Muscle layer of duodenum (tissue), 2 donors: ENCODE results near the gene PPCDC.

Experiments used
- H3K27ac ChIP-seq: one replicate; pipeline ENCODE4 v1.7.0; 2013; ENCODE audit warnings: mild to moderate bottlenecking, low read length
- H3K27me3 ChIP-seq: one replicate; pipeline ENCODE4 v1.7.0; 2013; ENCODE audit warnings: low read depth, mild to moderate bottlenecking, control low read depth, low read length
- H3K36me3 ChIP-seq, 2 donors: one replicate each; pipeline ENCODE4 v1.7.0; 2013; ENCODE audit warnings: low read length in 2 of 2, control low read depth in 1 of 2, mild to moderate bottlenecking in 1 of 2; ENCODE audit not compliant: insufficient read depth in 2 of 2, control insufficient read depth in 1 of 2
- H3K4me1 ChIP-seq, 2 donors: one replicate each; pipeline ENCODE4 v1.7.0; 2013; ENCODE audit warnings: low read length in 2 of 2, mild to moderate bottlenecking in 2 of 2, control low read depth in 1 of 2, moderate library complexity in 1 of 2; ENCODE audit not compliant: insufficient read depth in 2 of 2, control insufficient read depth in 1 of 2
- H3K4me3 ChIP-seq, 2 donors: one replicate each; pipeline ENCODE4 v1.7.0; 2013; ENCODE audit warnings: low read length in 2 of 2, low read depth in 1 of 2, mild to moderate bottlenecking in 1 of 2
- H3K9me3 ChIP-seq, 2 donors: one replicate each; pipeline ENCODE4 v1.7.0; 2013; ENCODE audit warnings: low read length in 2 of 2, control low read depth in 1 of 2, mild to moderate bottlenecking in 1 of 2; ENCODE audit not compliant: control insufficient read depth in 1 of 2
- donor health status: healthy.

PPCDC gene

DNA sequence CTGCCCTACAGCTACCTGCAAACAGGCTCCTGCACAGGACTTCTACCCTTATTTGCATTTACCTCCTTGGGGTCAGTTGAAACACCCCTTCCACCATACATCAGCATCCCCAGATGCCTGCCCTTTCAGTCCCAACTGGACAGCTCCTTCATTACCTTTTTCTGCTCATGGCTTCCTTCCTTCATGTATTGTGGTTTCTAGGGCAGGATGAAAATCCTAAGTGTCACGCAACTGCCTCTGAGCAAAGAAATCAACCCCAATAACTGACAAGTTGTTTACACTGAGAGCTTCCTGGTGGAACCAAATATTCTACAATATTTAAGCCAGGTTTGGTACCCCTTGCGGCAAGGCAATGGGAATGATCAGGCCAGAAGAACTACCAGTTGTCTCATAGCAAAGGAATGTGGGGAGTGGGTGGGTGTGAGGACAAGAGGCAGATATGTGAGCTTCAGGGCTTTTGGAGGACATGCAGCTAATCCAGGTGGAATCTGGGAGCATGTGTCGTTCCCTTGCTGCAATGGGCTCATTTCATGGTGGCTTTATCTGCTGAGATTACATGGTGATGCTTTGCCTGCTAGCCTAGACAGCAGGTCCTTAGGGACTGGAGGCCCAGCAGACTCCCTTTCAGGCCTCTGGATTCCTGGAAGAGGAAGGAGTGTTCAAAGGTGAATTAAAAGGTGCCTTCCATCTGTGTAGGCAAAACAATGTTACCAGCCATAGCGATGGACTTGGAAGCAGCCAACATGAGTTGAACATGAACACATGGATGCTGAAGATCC lies 34.9 kb downstream of the PPCDC start:
- H3K4me3 ChIP-seq = no peak overlapping the region
- H3K4me1 ChIP-seq = no peaks in the 10 kb centered on the region
- no peaks in the 10 kb centered on the region for H3K27me3 ChIP-seq
- H3K27ac ChIP-seq = no peak overlapping the region
- peaks cover 0 to 3% of the 10 kb centered on the region in 2 donors for H3K36me3 ChIP-seq
- H3K9me3 ChIP-seq = no peaks in the 10 kb centered on the region

DNA sequence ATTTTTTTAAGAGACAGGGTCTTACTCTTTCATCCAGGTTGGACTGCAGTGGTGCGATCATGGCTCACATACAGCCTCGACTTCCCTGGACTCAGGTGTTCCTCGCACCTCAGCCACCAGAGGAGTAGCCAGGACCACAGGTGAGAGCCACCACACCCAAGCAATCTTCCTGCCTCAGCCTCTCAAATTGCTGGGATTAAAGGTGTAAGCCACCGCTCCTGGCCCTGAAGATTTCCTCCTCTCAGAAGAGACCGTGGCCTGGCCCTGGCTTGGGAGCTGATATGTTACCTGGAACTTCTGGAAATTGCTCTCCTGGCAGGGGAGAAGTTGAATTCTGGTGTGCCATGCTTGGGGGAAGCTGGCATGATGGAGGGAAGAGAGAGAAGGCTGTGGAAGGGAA lies 36.2 kb downstream of the PPCDC start:
- no peaks in the 10 kb centered on the region for H3K9me3 ChIP-seq
- H3K36me3 ChIP-seq = peaks cover 0 to 3% of the 10 kb centered on the region in 2 donors
- H3K4me1 ChIP-seq = no peaks in the 10 kb centered on the region
- no peak overlapping the region for H3K27ac ChIP-seq
- no peak overlapping the region for H3K4me3 ChIP-seq
- no peaks in the 10 kb centered on the region for H3K27me3 ChIP-seq

DNA sequence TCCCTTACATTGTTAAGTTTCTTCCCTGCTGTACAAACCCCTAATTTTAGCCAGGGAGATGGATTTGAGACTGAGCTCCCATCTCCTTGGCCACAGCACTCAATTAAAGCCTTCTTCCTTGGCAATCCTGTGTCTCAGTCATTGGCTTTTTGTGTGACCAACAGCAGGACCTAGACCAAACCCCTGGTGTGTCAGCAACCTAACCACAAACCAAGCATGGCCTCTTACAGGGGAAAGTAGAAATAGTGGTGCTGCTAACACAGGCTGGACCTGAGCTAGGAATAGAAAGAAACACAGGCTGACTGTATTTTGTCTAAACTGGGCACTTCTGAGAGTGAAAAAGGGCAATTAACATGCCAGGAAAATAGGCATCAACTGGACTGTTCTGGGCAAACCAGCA lies 37.9 kb downstream of the PPCDC start:
- Histone ChIP-seq H3K36me3 (peaks cover 0 to 3% of the 10 kb centered on the region in 2 donors), H3K9me3 (no peaks in the 10 kb centered on the region), H3K27me3 (no peaks in the 10 kb centered on the region), H3K4me1 (peaks cover 0 to 4% of the 10 kb centered on the region in 2 donors), H3K4me3 (no peak overlapping the region), H3K27ac (no peak overlapping the region)

DNA sequence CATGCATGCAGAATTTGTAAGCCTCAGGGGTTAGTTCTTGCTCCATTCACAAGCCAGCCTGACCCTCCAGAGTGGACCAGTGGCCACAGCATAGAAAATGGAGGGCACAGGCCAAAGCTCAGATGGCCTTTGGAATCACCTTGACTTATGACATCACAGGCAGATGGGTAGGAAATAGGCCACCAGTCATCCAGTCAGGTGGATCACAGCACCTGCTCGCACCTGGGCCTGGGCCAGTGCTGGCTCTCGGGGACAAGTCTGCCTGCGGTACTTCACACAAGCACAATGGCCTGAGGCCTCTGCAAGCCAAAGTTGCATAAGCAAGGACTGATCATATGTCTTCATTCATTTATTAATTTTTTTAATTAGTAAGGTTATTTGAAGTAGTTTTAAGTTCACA lies 39.3 kb downstream of the PPCDC start:
- H3K27me3 ChIP-seq = no peaks in the 10 kb centered on the region
- H3K4me1 ChIP-seq = peaks cover 0 to 4% of the 10 kb centered on the region in 2 donors
- no peak overlapping the region for H3K4me3 ChIP-seq
- no peak overlapping the region for H3K27ac ChIP-seq
- peaks cover 0 to 3% of the 10 kb centered on the region in 2 donors for H3K36me3 ChIP-seq
- H3K9me3 ChIP-seq = peaks cover 0 to 3% of the 10 kb centered on the region in 2 donors

DNA sequence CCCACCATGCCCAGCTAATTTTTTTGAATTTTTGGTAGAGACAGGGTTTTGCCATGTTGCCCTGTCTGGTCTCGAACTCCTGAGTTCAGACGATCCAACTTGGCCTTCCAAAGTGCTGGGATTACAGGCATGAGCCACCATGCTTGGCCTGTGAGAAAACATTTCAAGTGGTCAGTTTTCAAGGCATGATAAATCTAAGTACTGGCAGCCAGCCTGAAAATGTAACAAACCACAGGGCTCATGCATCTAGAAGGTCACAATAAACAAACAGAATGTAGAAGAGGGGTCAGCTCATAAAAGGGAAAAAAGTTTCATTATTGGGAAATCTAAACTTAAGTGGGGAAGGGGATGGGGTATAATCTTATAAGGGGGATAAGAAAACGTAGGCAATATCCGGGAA lies 39.9 kb downstream of the PPCDC start:
- H3K4me1 ChIP-seq = peaks cover 0 to 4% of the 10 kb centered on the region in 2 donors

DNA sequence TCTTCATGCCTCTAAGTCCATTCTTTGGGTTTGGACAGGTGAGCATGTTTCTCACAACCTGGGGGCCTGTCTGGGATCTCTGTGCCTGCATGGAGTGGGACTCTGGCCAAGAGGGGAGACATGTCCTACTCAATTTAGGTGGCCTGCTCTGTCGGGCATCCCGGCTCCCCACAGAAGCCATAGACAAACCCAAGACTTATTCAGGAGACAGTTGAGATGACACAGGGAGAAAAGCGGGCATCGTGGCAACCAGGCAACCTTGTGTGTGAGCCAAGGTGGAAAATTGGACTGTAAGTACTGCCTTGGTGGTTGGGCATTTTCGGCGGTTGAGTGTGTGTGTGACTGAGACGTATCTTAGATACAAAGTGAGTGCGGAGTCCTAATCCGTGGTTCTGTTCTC lies 40.5 kb downstream of the PPCDC start:
- Histone ChIP-seq H3K9me3 (peaks cover 0 to 3% of the 10 kb centered on the region in 2 donors), H3K4me3 (no peak overlapping the region), H3K27ac (no peak overlapping the region), H3K27me3 (no peaks in the 10 kb centered on the region), H3K36me3 (peaks cover 0 to 3% of the 10 kb centered on the region in 2 donors), H3K4me1 (peaks cover 0 to 4% of the 10 kb centered on the region in 2 donors)

More for the DNA sequence above, 39.9 kb downstream of the PPCDC start:
- Histone ChIP-seq H3K4me3 (no peak overlapping the region), H3K36me3 (peaks cover 0 to 3% of the 10 kb centered on the region in 2 donors), H3K9me3 (peaks cover 0 to 3% of the 10 kb centered on the region in 2 donors), H3K27me3 (no peaks in the 10 kb centered on the region), H3K27ac (no peak overlapping the region)

DNA sequence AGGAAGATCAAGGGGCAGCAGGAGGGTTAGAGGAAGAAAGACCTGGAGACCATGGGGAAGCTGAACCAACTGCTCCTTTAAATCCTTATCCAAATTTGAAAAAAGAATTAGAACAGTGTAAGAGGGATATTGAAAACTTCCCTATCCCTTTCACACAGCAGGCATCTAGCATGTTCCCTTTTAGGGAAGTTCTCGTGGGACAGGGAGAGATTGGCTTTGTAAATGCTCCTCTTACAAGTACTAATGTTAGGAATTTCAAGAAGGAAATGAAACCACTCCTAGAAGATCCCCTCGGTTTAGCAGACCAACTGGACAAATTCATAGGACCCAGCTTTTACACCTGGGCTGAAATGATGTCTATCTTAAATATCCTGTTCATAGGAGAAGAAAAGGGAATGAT lies 41.5 kb downstream of the PPCDC start:
- no peak overlapping the region for H3K27ac ChIP-seq
- H3K27me3 ChIP-seq = no peaks in the 10 kb centered on the region
- peaks cover 0 to 4% of the 10 kb centered on the region in 2 donors for H3K4me1 ChIP-seq
- peaks cover 0 to under 1% of the 10 kb centered on the region in 2 donors for H3K36me3 ChIP-seq
- no peak overlapping the region for H3K4me3 ChIP-seq
- H3K9me3 ChIP-seq = peaks cover 0 to 3% of the 10 kb centered on the region in 2 donors

DNA sequence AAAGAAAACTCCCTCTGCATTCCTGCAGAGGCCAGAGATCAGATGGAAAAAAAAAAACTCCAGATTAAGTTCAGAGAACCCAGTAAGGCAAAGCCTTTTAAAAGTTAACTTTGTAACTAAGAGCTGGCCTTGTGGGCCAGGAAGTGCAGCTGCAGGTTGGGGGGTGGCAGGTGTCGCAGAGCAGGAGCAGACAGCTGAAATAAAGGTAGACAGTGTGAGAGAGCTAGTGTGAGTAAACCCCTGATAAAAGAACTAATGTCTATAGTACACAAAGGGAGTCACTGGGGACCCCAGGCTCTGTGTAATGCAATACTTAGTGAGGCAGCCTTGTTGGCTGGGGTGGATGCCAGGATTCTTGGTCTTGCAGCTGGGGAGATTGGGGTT lies 42.1 kb downstream of the PPCDC start:
- Histone ChIP-seq H3K4me3 (no peak overlapping the region), H3K36me3 (no peaks in the 10 kb centered on the region), H3K9me3 (peaks cover 0 to 3% of the 10 kb centered on the region in 2 donors), H3K4me1 (peaks cover 0 to 4% of the 10 kb centered on the region in 2 donors), H3K27ac (no peak overlapping the region), H3K27me3 (no peaks in the 10 kb centered on the region)

DNA sequence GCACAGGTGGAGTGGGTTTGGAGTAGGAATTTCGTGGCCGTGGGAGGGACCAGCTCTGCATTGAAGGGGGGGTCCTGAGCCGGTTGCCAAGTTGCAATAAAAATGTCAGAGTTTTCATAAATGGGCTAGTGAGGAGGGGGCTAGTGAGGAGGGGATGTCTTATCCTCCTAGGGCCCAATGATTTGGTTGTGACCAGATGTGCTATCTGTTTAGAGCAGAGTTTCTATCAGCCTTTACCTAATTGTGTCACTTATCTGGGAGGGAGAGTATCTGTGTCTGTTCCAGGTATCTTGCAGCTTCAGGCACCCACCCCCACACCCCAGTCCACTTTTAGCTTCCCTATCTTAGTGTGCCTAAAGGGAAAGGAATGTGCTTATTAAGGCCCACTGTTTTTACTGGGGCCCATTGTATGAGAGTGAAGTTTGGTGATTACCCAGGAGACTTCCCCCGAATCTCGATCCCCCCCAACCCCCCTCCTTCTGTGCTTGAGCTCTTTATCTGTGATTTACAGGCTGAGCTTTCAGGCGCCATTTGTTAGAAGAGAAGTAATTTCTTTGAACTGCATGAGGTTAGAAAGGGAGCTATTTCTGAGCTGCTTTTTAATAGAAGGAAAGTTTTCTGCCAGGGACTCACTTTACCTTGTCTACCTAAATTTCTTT lies 42.6 kb downstream of the PPCDC start:
- H3K4me3 ChIP-seq = peak overlapping the region in 1 of 2 donors; percentile 10
- H3K36me3 ChIP-seq = no peaks in the 10 kb centered on the region
- H3K9me3 ChIP-seq = peaks cover 0 to 3% of the 10 kb centered on the region in 2 donors
- no peaks in the 10 kb centered on the region for H3K27me3 ChIP-seq
- H3K27ac ChIP-seq = no peak overlapping the region
- peaks cover 0 to 4% of the 10 kb centered on the region in 2 donors for H3K4me1 ChIP-seq

DNA sequence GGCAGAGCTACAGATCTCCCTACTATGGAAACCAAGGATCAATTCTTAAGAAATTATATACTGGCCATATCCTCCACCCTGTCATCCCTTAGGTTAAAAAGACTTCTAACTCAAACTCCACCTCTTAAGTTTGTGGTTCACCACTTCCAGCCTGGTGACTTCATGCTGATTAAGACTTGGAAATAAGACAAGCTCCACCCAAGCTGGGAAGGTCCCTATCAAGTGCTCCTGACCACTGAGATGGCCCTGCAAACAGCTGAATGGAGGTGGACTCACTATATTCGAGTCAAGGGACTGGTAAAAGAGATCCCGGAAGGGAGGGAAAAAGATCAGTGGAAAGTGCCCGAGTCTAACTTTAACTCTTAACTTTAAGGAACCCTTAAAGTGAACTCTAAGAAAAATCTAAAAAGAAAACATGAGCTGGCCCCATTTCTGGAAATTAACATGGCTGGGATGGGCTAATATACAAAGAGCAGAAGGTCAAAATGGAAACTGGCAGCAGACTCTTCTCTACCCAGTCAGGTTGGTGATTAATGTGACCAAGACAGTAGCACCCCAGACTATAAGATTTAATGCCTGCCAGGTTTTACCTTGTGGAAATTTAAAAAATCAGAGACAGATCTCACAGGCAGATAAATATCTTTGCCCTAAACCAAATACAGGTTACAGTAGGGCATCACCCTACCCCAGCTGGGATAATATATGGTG lies 43.9 kb downstream of the PPCDC start:
- Histone ChIP-seq H3K27me3 (no peaks in the 10 kb centered on the region), H3K27ac (no peak overlapping the region), H3K4me3 (no peak overlapping the region), H3K36me3 (no peaks in the 10 kb centered on the region), H3K9me3 (peaks cover 0 to 3% of the 10 kb centered on the region in 2 donors), H3K4me1 (peaks cover 0 to 4% of the 10 kb centered on the region in 2 donors)

DNA sequence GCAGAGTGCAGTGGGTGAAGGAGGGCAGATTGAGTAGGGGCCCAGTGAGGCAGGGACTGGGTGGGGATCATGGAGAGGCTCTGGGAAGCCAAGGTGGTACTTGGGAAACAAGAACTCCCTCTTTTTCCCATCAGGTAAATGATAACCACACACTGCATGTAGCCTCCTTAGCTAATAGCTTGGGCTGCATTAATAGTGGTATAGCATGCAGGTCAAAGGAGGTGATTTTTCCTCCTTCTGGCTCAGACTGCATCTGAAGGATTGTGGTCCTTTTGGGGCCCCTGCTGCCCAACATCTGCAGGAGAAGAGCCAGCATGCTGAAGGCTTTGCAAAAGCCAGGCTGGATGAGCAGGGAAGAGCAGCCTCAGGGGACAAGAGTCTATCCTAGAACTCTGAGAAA lies 45.4 kb downstream of the PPCDC start:
- H3K36me3 ChIP-seq = no peaks in the 10 kb centered on the region
- H3K4me3 ChIP-seq = no peak overlapping the region
- H3K4me1 ChIP-seq = peaks cover 0 to 4% of the 10 kb centered on the region in 2 donors
- H3K27ac ChIP-seq = no peak overlapping the region
- peaks cover 0 to 3% of the 10 kb centered on the region in 2 donors for H3K9me3 ChIP-seq
- H3K27me3 ChIP-seq = no peaks in the 10 kb centered on the region
